Fibroblast of lung (primary cell): Measurements from ENCODE around the gene SUFU. TPM values are rescaled to one million over a fixed set of nuclear protein-coding genes. Genes with fewer than 3 reads are reported as not detected.
A peak's percentile ranks its signal among the peaks of the same experiment; 100 is the strongest.

Experiments used
- DNase-seq, 2 donors: peaks; one replicate each; pipeline versions ENCODE4 v3.0.0 to v3.0.0-alpha.2; 2010; ENCODE audit warnings: low read depth in 2 of 2
- H2AFZ ChIP-seq: 2 replicates; pipeline ENCODE4 v1.5.1; 2012; ENCODE audit warnings: low read length, control low read depth, inconsistent platforms
- H3K27ac ChIP-seq: 2 replicates; pipeline ENCODE4 v1.5.1; 2011; ENCODE audit warnings: low read length, control low read depth; ENCODE audit not compliant: insufficient read depth
- H3K27me3 ChIP-seq: 2 replicates; pipeline ENCODE4 v1.5.1; 2011; ENCODE audit warnings: mild to moderate bottlenecking, low read length; ENCODE audit not compliant: control insufficient read depth, insufficient read depth
- H3K36me3 ChIP-seq: 2 replicates; pipeline ENCODE4 v1.5.1; 2011; ENCODE audit warnings: low read length; ENCODE audit not compliant: control insufficient read depth, insufficient read depth
- H3K4me1 ChIP-seq: 2 replicates; pipeline ENCODE4 v1.5.1; 2011; ENCODE audit warnings: low read length; ENCODE audit not compliant: control insufficient read depth, insufficient read depth; ENCODE audit errors: extremely low read depth
- H3K4me2 ChIP-seq: 2 replicates; pipeline ENCODE4 v1.5.1; 2011; ENCODE audit warnings: low read length, control low read depth; ENCODE audit not compliant: insufficient read depth; ENCODE audit errors: extremely low read depth
- H3K4me3 ChIP-seq, 4 experiments: fragments of 200-600 bp in 1 of 4; sonication (generic) in 1 of 4; replicated peaks in 1 of 4; 2 replicates each; pipeline ENCODE4 v1.5.1; 2011 to 2016; ENCODE audit warnings: low read length in 4 of 4, low read depth in 3 of 4, mild to moderate bottlenecking in 3 of 4, control low read depth in 2 of 4, inconsistent platforms in 1 of 4, mixed read lengths in 1 of 4; ENCODE audit not compliant: insufficient read depth in 1 of 4; ENCODE audit errors: control extremely low read depth in 1 of 4
- H3K79me2 ChIP-seq: 2 replicates; pipeline ENCODE4 v1.5.1; 2012; ENCODE audit warnings: mild to moderate bottlenecking, low read length, inconsistent platforms; ENCODE audit not compliant: control insufficient read depth, insufficient read depth
- H3K9ac ChIP-seq: 2 replicates; pipeline ENCODE4 v1.5.1; 2011; ENCODE audit warnings: mild to moderate bottlenecking, low read length, control low read depth; ENCODE audit not compliant: insufficient read depth
- H3K9me3 ChIP-seq: 2 replicates; pipeline ENCODE4 v1.5.1; 2012; ENCODE audit warnings: low read depth, low read length; ENCODE audit not compliant: control insufficient read depth, insufficient read depth
- H4K20me1 ChIP-seq: 2 replicates; pipeline ENCODE4 v1.5.1; 2011; ENCODE audit warnings: low read length; ENCODE audit not compliant: control insufficient read depth, insufficient read depth; ENCODE audit errors: extremely low read depth
- CTCF ChIP-seq, 2 donors: IDR thresholded peaks in 1 of 2; conservative IDR thresholded peaks in 1 of 2; 1 replicate in 1 of 2; 2 replicates in 1 of 2; pipeline ENCODE4 v1.5.1; 2011 to 2012; ENCODE audit warnings: low read length in 2 of 2, control low read depth in 1 of 2, inconsistent platforms in 1 of 2, low read depth in 1 of 2, mild to moderate bottlenecking in 1 of 2
- EZH2 ChIP-seq: IDR thresholded peaks from 2 replicates; pipeline ENCODE4 v1.5.1; 2012; ENCODE audit warnings: low read length, control low read depth, mild to moderate bottlenecking; ENCODE audit errors: missing control alignments
- polyA plus RNA-seq, 2 donors: library from polyadenylated mRNA; depleted of rRNA in 1 of 2; stranded (reverse) in 1 of 2; unstranded in 1 of 2; fragments of >200 nt; gene quantifications; 2 replicates each; pipeline ENCODE4 v1.2.1, GENCODE V29; 2011 to 2012; ENCODE audit warnings: missing spikeins in 1 of 2
- total RNA-seq: library from RNA; depleted of rRNA; stranded (reverse); fragments of >200 nt; gene quantifications from 2 replicates; pipeline ENCODE4 v1.2.1, GENCODE V29; 2014

SUFU gene
- total and polyA plus RNA-seq, 2 donors (not counting 1 experiment from before 2014, with no cell fraction given): 4.3 to 5.6 TPM

GRCh38 chr10:102461187-102462054 lies 42.4 kb upstream of the SUFU start:
- Histone ChIP-seq H4K20me1 (no peaks in the 10 kb centered on the region), H3K27ac (no peak overlapping the region), H3K4me3 (peak overlapping the region; percentile 56 to 64 (median 60)), H2AFZ (peak overlapping the region; percentile 59), H3K79me2 (no peaks in the 10 kb centered on the region), H3K4me1 (no peaks in the 10 kb centered on the region), H3K4me2 (peak overlapping the region; percentile 88), H3K9me3 (no peaks in the 10 kb centered on the region), H3K36me3 (no peaks in the 10 kb centered on the region), H3K9ac (peak overlapping the region; percentile 49), H3K27me3 (no peaks in the 10 kb centered on the region)
- TF ChIP-seq CTCF (conservative IDR thresholded peaks at IDR 0.05 in 1 of 2, IDR thresholded peaks at IDR 0.05 in 1 of 2; ENCODE audit: low read depth in 1 of 2, low read length in 2 of 2) (no peak), EZH2 (no peak)
- DNase-seq: peak; percentile 75 to 80

GRCh38 chr10:102462512-102463054 lies 41.2 kb upstream of the SUFU start:
- TF ChIP-seq EZH2 (no peak), CTCF (conservative IDR thresholded peaks at IDR 0.05 in 1 of 2, IDR thresholded peaks at IDR 0.05 in 1 of 2; ENCODE audit: low read depth in 1 of 2, low read length in 2 of 2) (no peak)
- H2AFZ ChIP-seq: no peak overlapping the region
- H3K4me2 ChIP-seq: peak overlapping the region; percentile 37
- no peaks in the 10 kb centered on the region for H3K79me2 ChIP-seq
- no peaks in the 10 kb centered on the region for H3K27me3 ChIP-seq
- H3K4me1 ChIP-seq: no peaks in the 10 kb centered on the region
- H3K36me3 ChIP-seq: no peaks in the 10 kb centered on the region
- no peak overlapping the region for H3K9ac ChIP-seq
- no peaks in the 10 kb centered on the region for H3K9me3 ChIP-seq
- H3K4me3 ChIP-seq: no peak overlapping the region
- no peak for DNase-seq
- H3K27ac ChIP-seq: no peak overlapping the region
- H4K20me1 ChIP-seq: no peaks in the 10 kb centered on the region

GRCh38 chr10:102463983-102464382 lies 39.8 kb upstream of the SUFU start:
- Histone ChIP-seq H3K79me2 (no peaks in the 10 kb centered on the region), H3K27me3 (no peaks in the 10 kb centered on the region), H3K4me3 (no peak overlapping the region), H3K36me3 (no peaks in the 10 kb centered on the region), H2AFZ (no peak overlapping the region), H3K27ac (no peak overlapping the region), H3K4me1 (peaks cover 2% of the 10 kb centered on the region), H3K4me2 (no peak overlapping the region), H3K9ac (no peak overlapping the region), H3K9me3 (no peaks in the 10 kb centered on the region), H4K20me1 (no peaks in the 10 kb centered on the region)
- no peak for DNase-seq
- no peak for TF ChIP-seq EZH2
- TF ChIP-seq CTCF (conservative IDR thresholded peaks at IDR 0.05 in 1 of 2, IDR thresholded peaks at IDR 0.05 in 1 of 2; ENCODE audit: low read depth in 1 of 2, low read length in 2 of 2): no peak
